Gastroesophageal sphincter (tissue), 4 donors: ENCODE data around the gene CFAP92. TPM values are rescaled to one million over a fixed set of nuclear protein-coding genes. Genes with fewer than 3 reads are reported as not detected.
"Not testable (repeated sequence)": the region's sequence is repeated elsewhere in the genome, so short reads cannot be mapped to it uniquely, and the experiment has no call there.

Experiments
- ATAC-seq: fragments of 150-250 bp; one replicate; pipeline ENCODE4 v1.9.1; 2016; ENCODE audit warnings: mild to moderate bottlenecking, moderate library complexity
- H3K27ac ChIP-seq, 4 donors: fragments of 200-600 bp; sonication (generic) in 3 of 4; 1 replicate in 3 of 4; 2 replicates in 1 of 4; pipeline ENCODE4 v1.5.1; 2016 to 2019
- H3K27me3 ChIP-seq: fragments of 200-600 bp; sonication (generic); one replicate; pipeline ENCODE4 v1.5.1; 2019
- H3K36me3 ChIP-seq, 2 donors: fragments of 200-600 bp; sonication (generic); one replicate each; pipeline ENCODE4 v1.5.1; 2019; ENCODE audit warnings: control low read depth in 1 of 2
- H3K4me1 ChIP-seq, 3 donors: fragments of 200-600 bp; sonication (generic); 1 replicate in 2 of 3; 2 replicates in 1 of 3; pipeline ENCODE4 v1.5.1; 2016 to 2019; ENCODE audit warnings: control low read depth in 2 of 3
- H3K4me3 ChIP-seq, 2 donors: fragments of 200-600 bp; sonication (generic); one replicate each; pipeline ENCODE4 v1.5.1; 2019; ENCODE audit warnings: mild to moderate bottlenecking in 1 of 2, moderate library complexity in 1 of 2
- H3K9me3 ChIP-seq, 3 donors: fragments of 200-600 bp; sonication (generic); one replicate each; pipeline ENCODE4 v1.5.1; 2017 to 2019; ENCODE audit warnings: control low read depth in 2 of 3
- CTCF ChIP-seq, 4 experiments: fragments of 200-600 bp in 2 of 4; fragments of 450-650 bp in 2 of 4; sonication (generic) in 1 of 4; IDR thresholded peaks; one replicate each; pipeline ENCODE4 v1.5.1; 2017 to 2019; ENCODE audit warnings: antibody characterized with exemption in 4 of 4, mild to moderate bottlenecking in 2 of 4, moderate library complexity in 2 of 4
- EP300 ChIP-seq: sonication (generic); formaldehyde crosslinking; IDR thresholded peaks from one replicate; pipeline ENCODE4 v1.6.1; 2017; ENCODE audit warnings: antibody characterized with exemption, mild to moderate bottlenecking
- POLR2A ChIP-seq, 2 donors: fragments of 450-650 bp; IDR thresholded peaks; one replicate each; pipeline ENCODE4 v1.6.1; 2017; ENCODE audit warnings: antibody characterized with exemption in 2 of 2, mild to moderate bottlenecking in 2 of 2, moderate library complexity in 1 of 2
- POLR2AphosphoS5 ChIP-seq: sonication (generic); formaldehyde crosslinking; IDR thresholded peaks from one replicate; pipeline ENCODE4 v1.6.1; 2017; ENCODE audit warnings: antibody characterized with exemption
- WGBS, 2 donors: methylation state at CpG; one replicate each; pipeline ENCODE4 v1.1.5; 2018; ENCODE audit warnings: low coverage in 1 of 2; 5-methylcytosine and 5-hydroxymethylcytosine counted together
- total RNA-seq, 4 donors: library from RNA; depleted of rRNA; stranded (reverse); fragments of >200 nt; gene quantifications; one replicate each; pipeline ENCODE4 v1.1.0, GENCODE V29; 2016

Gene CFAP92
- total RNA-seq, 4 donors from 2014 or later = 0.96 to 3.3 (median 2.3) TPM

DNA sequence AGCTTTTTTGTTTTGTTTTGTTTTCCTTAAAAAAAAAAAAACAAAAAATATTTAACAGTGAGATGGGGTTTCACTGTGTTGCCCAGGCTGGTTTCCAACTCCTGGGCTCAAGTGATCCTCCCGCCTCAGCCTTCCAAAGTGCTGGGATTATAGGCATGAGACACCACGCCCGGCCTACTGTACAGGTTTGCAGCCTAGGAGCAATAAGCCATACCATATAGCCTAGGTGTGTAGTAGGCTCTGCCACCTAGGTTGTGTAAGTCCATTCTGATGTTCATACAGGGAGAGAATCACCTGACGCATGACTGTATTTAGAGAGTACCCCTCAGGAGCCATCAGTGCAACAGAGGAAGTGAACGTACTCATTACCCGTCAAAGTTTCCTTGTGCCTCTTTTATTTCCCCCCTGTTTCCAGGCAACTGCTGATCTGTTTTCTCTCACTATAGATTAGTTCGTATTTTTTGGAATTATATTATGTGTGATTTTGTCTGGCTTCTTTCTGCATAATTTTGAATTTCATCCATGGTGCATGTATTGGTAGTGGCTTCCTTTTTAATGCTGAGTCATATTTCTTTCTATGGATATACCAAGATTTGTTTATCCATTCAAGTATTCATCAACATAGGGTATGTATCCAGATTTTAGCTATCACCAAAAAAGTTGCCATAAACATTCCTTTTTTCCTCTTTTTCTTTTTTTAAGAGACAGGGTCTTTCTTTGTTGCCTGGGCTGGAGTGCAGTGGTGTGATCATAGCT, 104.6 kb downstream of the CFAP92 start:
- ATAC-seq = no peak
- Histone ChIP-seq H3K36me3 (peaks cover 0 to 85% of the 10 kb centered on the region in 2 donors), H3K27ac (no peak overlapping the region), H3K4me3 (no peak overlapping the region), H3K4me1 (no peaks in the 10 kb centered on the region), H3K9me3 (no peaks in the 10 kb centered on the region), H3K27me3 (no peaks in the 10 kb centered on the region)
- 85 to 89% methylated on average over 4 of the region's 7 CpGs for WGBS, 2 donors
- TF ChIP-seq POLR2AphosphoS5 = no peak
- TF ChIP-seq CTCF (IDR thresholded peaks at IDR 0.05) = no peak
- TF ChIP-seq EP300 = no peak
- TF ChIP-seq POLR2A (IDR thresholded peaks at IDR 0.05) = no peak

GRCh38 chr3:128884992-128885391, 108.9 kb downstream of the CFAP92 start:
- no peaks in the 10 kb centered on the region for H3K27me3 ChIP-seq
- no peak for ATAC-seq
- no peak overlapping the region for H3K27ac ChIP-seq
- peaks cover 0 to 42% (median 10%) of the 10 kb centered on the region in 3 donors for H3K4me1 ChIP-seq
- WGBS, 2 donors = 100% methylated on average over 1 of the region's 1 CpG
- TF ChIP-seq CTCF (IDR thresholded peaks at IDR 0.05) (no peak), POLR2A (IDR thresholded peaks at IDR 0.05) (no peak), POLR2AphosphoS5 (no peak), EP300 (no peak)
- no peak overlapping the region for H3K4me3 ChIP-seq
- H3K9me3 ChIP-seq = no peaks in the 10 kb centered on the region
- peaks cover 0 to 76% of the 10 kb centered on the region in 2 donors for H3K36me3 ChIP-seq

GRCh38 chr3:128882719-128883118, 111.2 kb downstream of the CFAP92 start:
- TF ChIP-seq CTCF (IDR thresholded peaks at IDR 0.05) = no peak
- no peak for ATAC-seq
- Histone ChIP-seq H3K4me1 (peaks cover 0 to 55% (median 17%) of the 10 kb centered on the region in 3 donors), H3K27ac (no peak overlapping the region), H3K27me3 (no peaks in the 10 kb centered on the region), H3K9me3 (no peaks in the 10 kb centered on the region), H3K36me3 (peaks cover 0 to 58% of the 10 kb centered on the region in 2 donors), H3K4me3 (no peak overlapping the region)
- WGBS, 2 donors = 90% methylated on average over 1 of the region's 1 CpG; no CpG with 5 or more reads in 1 of the 2 donors

DNA sequence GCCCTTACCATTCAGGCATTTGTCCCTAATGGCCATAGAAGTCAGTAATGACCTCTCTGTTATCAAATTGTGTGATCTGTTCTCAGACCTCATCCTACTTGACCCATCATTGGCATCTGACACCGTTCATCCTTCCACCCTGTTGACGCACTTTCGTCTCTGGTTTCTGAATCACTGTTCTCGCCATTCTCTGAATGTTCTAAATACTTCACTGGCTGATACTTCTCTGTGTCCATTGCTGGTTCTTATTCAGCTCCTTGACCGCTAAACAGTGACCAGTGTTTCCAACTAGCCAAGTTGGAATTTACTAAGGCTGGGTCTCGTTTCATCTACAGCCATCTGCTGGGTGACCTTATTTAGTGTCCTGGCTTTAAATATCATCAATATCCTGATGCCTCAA, 112.3 kb downstream of the CFAP92 start:
- H3K27me3 ChIP-seq = no peaks in the 10 kb centered on the region
- no peak overlapping the region for H3K4me3 ChIP-seq
- ATAC-seq = no peak
- WGBS, 2 donors = 79 to 94% methylated on average over 6 of the region's 6 CpGs
- H3K36me3 ChIP-seq = peaks cover 0 to 47% of the 10 kb centered on the region in 2 donors
- peaks cover 0 to 57% (median 17%) of the 10 kb centered on the region in 3 donors for H3K4me1 ChIP-seq
- TF ChIP-seq POLR2AphosphoS5 (no peak), POLR2A (IDR thresholded peaks at IDR 0.05) (no peak), CTCF (IDR thresholded peaks at IDR 0.05) (no peak), EP300 (no peak)
- H3K9me3 ChIP-seq = no peaks in the 10 kb centered on the region
- no peak overlapping the region for H3K27ac ChIP-seq

DNA sequence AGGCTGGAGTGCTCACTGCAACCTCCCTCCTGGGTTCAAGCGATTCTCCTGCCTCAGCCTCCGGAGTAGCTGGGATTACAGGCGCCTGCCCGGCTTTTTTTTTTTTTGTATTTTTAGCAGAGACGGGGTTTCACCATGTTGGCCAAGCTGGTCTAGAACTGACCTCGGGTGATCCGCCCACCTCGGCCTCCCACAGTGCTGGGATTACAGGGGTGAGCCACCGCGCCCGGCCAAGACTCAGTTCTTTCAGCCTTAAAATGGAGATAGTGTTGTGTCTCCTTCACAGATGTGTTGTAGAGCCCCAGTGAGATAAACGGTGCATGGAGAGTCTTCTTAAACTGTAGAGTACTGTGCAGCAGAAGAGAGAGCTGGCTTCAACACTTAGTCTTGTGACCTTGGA, 113.4 kb downstream of the CFAP92 start:
- H3K4me1 ChIP-seq = peaks cover 0 to 57% (median 17%) of the 10 kb centered on the region in 3 donors
- H3K36me3 ChIP-seq = peaks cover 0 to 35% of the 10 kb centered on the region in 2 donors
- peak overlapping the region in 2 of 4 donors; percentile 94 to 95 for H3K27ac ChIP-seq
- peak overlapping the region in 1 of 2 donors; percentile 79 for H3K4me3 ChIP-seq
- H3K9me3 ChIP-seq, H3K27me3 ChIP-seq, ATAC-seq: not testable (repeated sequence)
- WGBS, 2 donors = 60 to 68% methylated on average over 2 to 7 of the region's 12 CpGs
